Left lung (tissue), 10 donors: ENCODE measurements around the gene ENG. TPM values are rescaled to one million over a fixed set of nuclear protein-coding genes. Genes with fewer than 3 reads are reported as not detected.
A peak's percentile ranks its signal among the peaks of the same experiment; 100 is the strongest.
"Not testable (repeated sequence)": the region's sequence is repeated elsewhere in the genome, so short reads cannot be mapped to it uniquely, and the experiment has no call there.

Experiments used
- ATAC-seq: fragments of 200-7000 bp; cut with Tn5 transposase; one replicate; pipeline ENCODE4 v1.9.1; 2020; ENCODE audit warnings: moderate library complexity
- DNase-seq, 4 donors: peaks; one replicate each; pipeline ENCODE4 v3.0.0-alpha.2; 2013 to 2020
- H3K27ac ChIP-seq, 2 donors: fragments of 200-600 bp; sonication (generic) in 1 of 2; one replicate each; pipeline versions ENCODE4 v1.5.0 to v1.8.0; 2020 to 2021
- H3K27me3 ChIP-seq, 2 donors: fragments of 200-600 bp; sonication (generic) in 1 of 2; one replicate each; pipeline versions ENCODE4 v1.5.0 to v1.8.0; 2020 to 2021
- H3K36me3 ChIP-seq, 2 donors: fragments of 200-600 bp; sonication (generic) in 1 of 2; one replicate each; pipeline versions ENCODE4 v1.5.0 to v1.8.0; 2020 to 2021
- H3K4me1 ChIP-seq, 2 donors: fragments of 200-600 bp; one replicate each; pipeline ENCODE4 v1.8.0; 2021
- H3K4me3 ChIP-seq, 2 donors: fragments of 200-600 bp; sonication (generic) in 1 of 2; one replicate each; pipeline versions ENCODE4 v1.5.0 to v1.8.0; 2020 to 2021; ENCODE audit warnings: mild to moderate bottlenecking in 1 of 2
- H3K9me3 ChIP-seq, 2 donors: fragments of 200-600 bp; sonication (generic) in 1 of 2; one replicate each; pipeline versions ENCODE4 v1.5.0 to v1.8.0; 2020 to 2021
- intact Hi-C, 2 donors: fragments of 100-400 bp; cut with DNase I; formaldehyde crosslinking; loops; one replicate each; pipeline versions ENCODE4 v1.11.2 to v1.14.2; 2022
- polyA plus RNA-seq, 6 donors: library from polyadenylated mRNA; unstranded; fragments of 120-200 nt; gene quantifications; one replicate each; pipeline ENCODE4 v1.2.1, GENCODE V29; 2013; ENCODE audit not compliant: insufficient read length in 6 of 6
- total RNA-seq, 2 donors: library from RNA; stranded (reverse); fragmentation: NEBNext Ultra II Directional; extraction: Animal tissue kit (Norgen Biotek cat#: 25700); gene quantifications; one replicate each; pipeline ENCODE4 v1.2.1, GENCODE V29; 2021
- TF ChIP-seq, protein P1 (sequence below), 2 donors: fragments of 200-600 bp; sonication (generic) in 1 of 2; IDR thresholded peaks; one replicate each; pipeline versions ENCODE4 v1.5.0 to v1.8.0; 2021; ENCODE audit warnings: antibody characterized with exemption in 2 of 2
- donor health status: DM: no; HTN: yes; CAD: no.
- donor health status: DM: no; HTN: no; CAD: no.

The ENG gene
- total and polyA plus RNA-seq, 8 donors = 71.8 to 354 (median 93.6) TPM

DNA sequence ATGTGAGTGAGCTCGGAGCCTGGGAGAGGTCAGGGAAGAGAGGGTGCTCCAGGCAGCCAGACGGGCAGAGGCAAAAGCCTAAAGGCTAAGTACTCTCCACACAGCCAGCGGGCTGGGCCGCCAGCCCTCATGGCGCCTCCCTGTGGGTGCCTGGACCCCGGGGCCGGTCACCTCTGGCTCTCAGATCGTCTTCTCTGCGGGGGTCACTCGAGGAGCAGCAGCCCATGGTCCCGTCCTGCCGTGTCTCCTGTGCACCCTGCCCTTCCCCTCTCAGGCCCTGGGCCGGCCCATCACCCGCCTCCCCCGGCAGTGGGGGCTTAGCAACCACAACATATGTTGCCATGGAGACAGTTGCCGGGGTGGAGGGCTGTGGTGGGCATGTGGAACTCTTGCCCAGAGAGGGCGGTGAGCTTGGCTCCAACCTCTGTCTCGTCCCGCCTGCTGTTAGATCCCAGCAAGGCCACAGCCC is 18.8 kb upstream of the ENG start:
- TF ChIP-seq, protein P1, sequence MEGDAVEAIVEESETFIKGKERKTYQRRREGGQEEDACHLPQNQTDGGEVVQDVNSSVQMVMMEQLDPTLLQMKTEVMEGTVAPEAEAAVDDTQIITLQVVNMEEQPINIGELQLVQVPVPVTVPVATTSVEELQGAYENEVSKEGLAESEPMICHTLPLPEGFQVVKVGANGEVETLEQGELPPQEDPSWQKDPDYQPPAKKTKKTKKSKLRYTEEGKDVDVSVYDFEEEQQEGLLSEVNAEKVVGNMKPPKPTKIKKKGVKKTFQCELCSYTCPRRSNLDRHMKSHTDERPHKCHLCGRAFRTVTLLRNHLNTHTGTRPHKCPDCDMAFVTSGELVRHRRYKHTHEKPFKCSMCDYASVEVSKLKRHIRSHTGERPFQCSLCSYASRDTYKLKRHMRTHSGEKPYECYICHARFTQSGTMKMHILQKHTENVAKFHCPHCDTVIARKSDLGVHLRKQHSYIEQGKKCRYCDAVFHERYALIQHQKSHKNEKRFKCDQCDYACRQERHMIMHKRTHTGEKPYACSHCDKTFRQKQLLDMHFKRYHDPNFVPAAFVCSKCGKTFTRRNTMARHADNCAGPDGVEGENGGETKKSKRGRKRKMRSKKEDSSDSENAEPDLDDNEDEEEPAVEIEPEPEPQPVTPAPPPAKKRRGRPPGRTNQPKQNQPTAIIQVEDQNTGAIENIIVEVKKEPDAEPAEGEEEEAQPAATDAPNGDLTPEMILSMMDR (IDR thresholded peaks at IDR 0.05) = no peak
- DNase-seq = peak in 1 of 4 donors; percentile 80
- Histone ChIP-seq H3K36me3 (peaks cover 0 to 34% of the 10 kb centered on the region in 2 donors), H3K4me1 (peaks cover 27 to 68% of the 10 kb centered on the region in 2 donors), H3K9me3 (no peaks in the 10 kb centered on the region), H3K4me3 (no peak overlapping the region), H3K27me3 (peaks cover 0 to 13% of the 10 kb centered on the region in 2 donors), H3K27ac (no peak overlapping the region)
- intact Hi-C loops = loop anchor here in 1 of 2 donors (5.0 to 10.0 kb wide), 2 partner anchors 78 to 136 kb away; partner anchors contain the start of gene TOR2A
- no peak for ATAC-seq

DNA sequence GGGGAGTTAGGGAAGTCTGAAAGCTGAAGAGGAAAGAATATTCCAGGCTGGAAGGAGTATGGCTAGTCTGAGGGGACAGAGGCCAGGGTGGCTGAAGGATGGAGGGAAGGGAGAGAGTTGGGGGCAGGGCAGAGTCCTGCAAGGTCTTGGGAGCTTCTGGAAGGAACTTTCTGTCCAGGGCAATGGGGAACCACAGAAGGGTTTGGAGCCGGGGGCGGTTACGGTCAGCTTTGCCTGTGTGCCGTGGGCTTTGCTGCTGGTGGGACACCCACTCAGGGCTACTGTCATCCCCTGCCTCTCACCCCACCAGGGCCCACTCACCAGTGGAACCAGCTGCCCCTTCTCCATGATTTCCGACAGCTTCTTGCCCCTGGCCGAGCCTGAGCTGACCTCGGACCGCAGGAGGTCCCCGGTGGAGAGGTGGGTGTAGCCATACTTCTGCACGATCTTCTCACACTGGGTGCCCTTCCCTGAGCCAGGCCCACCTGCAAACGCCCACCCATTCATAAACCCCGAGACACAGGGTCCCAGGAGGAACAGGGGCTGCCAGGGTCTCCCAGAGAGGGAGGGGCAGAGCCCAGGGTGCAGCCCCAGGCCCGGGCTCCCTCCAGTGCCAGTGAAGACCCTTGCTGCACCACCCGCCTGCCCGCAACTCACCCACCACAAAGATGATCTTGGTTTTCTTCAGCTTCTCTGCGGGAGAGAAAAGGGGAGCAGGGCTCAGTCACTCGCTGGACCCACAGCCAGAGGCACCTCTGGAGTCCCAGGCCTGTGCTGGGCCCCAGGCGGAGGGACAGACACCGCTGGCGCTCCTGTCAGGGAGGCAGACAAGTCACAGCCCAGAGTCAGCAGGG is 18.1 kb upstream of the ENG start:
- ATAC-seq (no peak), DNase-seq (no peak)
- Histone ChIP-seq H3K36me3 (peaks cover 0 to 41% of the 10 kb centered on the region in 2 donors), H3K4me1 (peaks cover 23 to 68% of the 10 kb centered on the region in 2 donors), H3K9me3 (no peaks in the 10 kb centered on the region), H3K4me3 (no peak overlapping the region), H3K27me3 (peaks cover 0 to 7% of the 10 kb centered on the region in 2 donors), H3K27ac (no peak overlapping the region)
- TF ChIP-seq, protein P1 (IDR thresholded peaks at IDR 0.05) = no peak
- intact Hi-C loops = loop anchor here in 1 of 2 donors (5.0 to 10.0 kb wide), 2 partner anchors 78 to 135 kb away; partner anchors contain the start of gene TOR2A

DNA sequence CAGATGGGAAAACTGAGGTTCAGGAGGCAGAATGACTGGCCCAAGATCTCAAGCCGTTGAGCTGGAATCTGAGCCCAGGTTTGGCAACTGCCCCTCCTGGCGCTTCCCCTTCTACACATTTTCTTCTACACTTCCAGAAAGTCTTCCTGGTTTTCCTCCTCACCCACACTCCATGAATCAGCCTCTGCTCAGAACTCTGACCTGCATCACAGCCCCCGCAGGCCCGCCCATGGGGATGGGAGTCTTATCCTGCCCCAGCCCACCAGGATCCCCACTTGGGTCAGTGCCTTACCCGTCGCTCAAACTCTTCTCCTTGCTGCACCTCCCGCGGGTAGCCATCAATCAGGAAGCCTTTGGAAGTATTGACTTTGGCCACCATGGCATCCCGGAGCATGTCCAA is 17.1 kb upstream of the ENG start:
- H3K36me3 ChIP-seq = peaks cover 0 to 46% of the 10 kb centered on the region in 2 donors
- peaks cover 18 to 69% of the 10 kb centered on the region in 2 donors for H3K4me1 ChIP-seq
- TF ChIP-seq, protein P1 (IDR thresholded peaks at IDR 0.05) = no peak
- no peak overlapping the region for H3K4me3 ChIP-seq
- DNase-seq = no peak
- no peaks in the 10 kb centered on the region for H3K27me3 ChIP-seq
- intact Hi-C loops = loop anchor here in 1 of 2 donors (5.0 to 10.0 kb wide), 2 partner anchors 77 to 134 kb away; partner anchors contain the start of gene TOR2A
- no peaks in the 10 kb centered on the region for H3K9me3 ChIP-seq
- no peak overlapping the region for H3K27ac ChIP-seq
- ATAC-seq = no peak

DNA sequence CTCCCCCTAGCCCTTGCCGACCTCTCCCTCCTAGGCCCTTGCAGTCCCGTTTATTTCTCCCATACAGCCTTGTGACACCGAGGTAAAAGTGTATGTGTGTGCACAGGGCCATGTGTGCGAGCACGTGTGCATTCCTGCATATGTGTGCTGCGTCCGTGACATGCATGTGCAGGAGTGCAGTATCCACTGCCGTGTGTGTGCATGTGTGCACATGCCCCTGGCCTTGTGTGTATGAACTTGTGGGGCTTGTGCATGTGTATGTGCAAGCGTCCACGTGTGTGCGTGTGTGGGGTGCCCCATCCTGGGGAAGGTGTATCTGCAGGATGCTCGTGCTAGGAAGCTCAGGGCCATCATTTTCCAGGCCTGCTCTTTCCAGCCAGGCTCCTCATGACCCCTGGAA is 16.4 kb upstream of the ENG start:
- TF ChIP-seq, protein P1 (IDR thresholded peaks at IDR 0.05) = no peak
- Histone ChIP-seq H3K9me3 (no peaks in the 10 kb centered on the region), H3K36me3 (peaks cover 0 to 46% of the 10 kb centered on the region in 2 donors), H3K4me3 (no peak overlapping the region), H3K27me3 (no peaks in the 10 kb centered on the region), H3K4me1 (peaks cover 14 to 68% of the 10 kb centered on the region in 2 donors), H3K27ac (no peak overlapping the region)
- intact Hi-C loops = loop anchor here in 1 of 2 donors (5.0 to 10.0 kb wide), 2 partner anchors 76 to 134 kb away; partner anchors contain the start of gene TOR2A
- DNase-seq (no peak), ATAC-seq (no peak)

DNA sequence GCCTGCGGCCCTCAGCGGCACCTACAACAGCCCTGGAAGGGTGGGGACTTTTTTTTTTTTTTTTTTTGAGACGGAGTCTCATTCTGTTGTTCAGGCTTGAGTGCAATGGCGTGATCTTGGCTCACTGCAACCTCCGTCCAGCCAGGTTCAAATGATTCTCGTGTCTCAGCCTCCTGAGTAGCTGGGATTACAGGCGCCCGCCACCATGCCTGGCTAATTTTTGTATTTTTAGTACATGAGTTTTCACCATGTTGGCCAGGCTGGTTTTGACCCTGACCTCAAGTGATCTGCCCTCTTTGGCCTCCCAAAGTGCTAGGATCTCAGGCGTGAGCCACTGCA is 15.7 kb upstream of the ENG start:
- ATAC-seq, H3K4me3 ChIP-seq, DNase-seq, H3K27me3 ChIP-seq, H3K9me3 ChIP-seq, H3K27ac ChIP-seq: not testable (repeated sequence)
- Histone ChIP-seq H3K36me3 (peaks cover 0 to 46% of the 10 kb centered on the region in 2 donors), H3K4me1 (peaks cover 14 to 65% of the 10 kb centered on the region in 2 donors)
- intact Hi-C loops = loop anchor here in 1 of 2 donors (5.0 to 10.0 kb wide), 2 partner anchors 75 to 133 kb away; partner anchors contain the start of gene TOR2A
- TF ChIP-seq, protein P1 (IDR thresholded peaks at IDR 0.05) = peak in 1 of 2 donors; percentile 57
